ENCODE results near the gene KCNJ9. TPM values are rescaled to one million over a fixed set of nuclear protein-coding genes. Genes with fewer than 3 reads are reported as not detected.
A peak's percentile ranks its signal among the peaks of the same experiment; 100 is the strongest.
"Not testable (repeated sequence)": the region's sequence is repeated elsewhere in the genome, so short reads cannot be mapped to it uniquely, and the experiment has no call there.

The KCNJ9 gene
- total RNA-seq, 1 donor from 2014 or later = not detected

DNA sequence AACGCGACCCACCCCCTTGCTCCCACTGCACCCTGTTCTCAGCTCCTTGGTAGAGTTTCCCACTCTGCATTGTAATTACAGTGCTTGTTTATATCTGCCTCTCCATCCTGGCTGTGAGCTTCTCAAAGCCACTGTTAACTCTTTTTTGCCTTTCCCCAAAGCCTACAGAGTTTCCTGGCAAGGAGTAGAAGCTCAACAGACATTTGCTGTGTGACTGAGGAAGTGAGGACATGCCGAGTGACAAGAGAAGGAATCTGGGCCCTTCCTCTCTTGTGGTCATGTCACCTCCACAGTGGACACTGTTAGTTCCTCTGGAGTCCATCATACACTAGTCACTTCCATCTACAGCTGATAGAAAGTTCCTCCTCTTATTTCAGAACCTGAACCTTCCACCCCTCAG is 23.1 kb downstream of the KCNJ9 start:
- Mint-ChIP-seq H3K4me3 (ENCODE audit: unreplicated experiment) (no peak overlapping the region), H3K4me1 (ENCODE audit: unreplicated experiment) (peaks cover 44% of the 10 kb centered on the region), H3K9me3 (ENCODE audit: unreplicated experiment) (no peaks in the 10 kb centered on the region), H3K27ac (ENCODE audit: unreplicated experiment) (no peak overlapping the region), H3K27me3 (ENCODE audit: unreplicated experiment) (peaks cover 35% of the 10 kb centered on the region), H3K36me3 (ENCODE audit: unreplicated experiment) (no peaks in the 10 kb centered on the region)
- DNase-seq (ENCODE audit: extremely low spot score, unreplicated experiment) = no peak
- TF ChIP-seq, protein P1, sequence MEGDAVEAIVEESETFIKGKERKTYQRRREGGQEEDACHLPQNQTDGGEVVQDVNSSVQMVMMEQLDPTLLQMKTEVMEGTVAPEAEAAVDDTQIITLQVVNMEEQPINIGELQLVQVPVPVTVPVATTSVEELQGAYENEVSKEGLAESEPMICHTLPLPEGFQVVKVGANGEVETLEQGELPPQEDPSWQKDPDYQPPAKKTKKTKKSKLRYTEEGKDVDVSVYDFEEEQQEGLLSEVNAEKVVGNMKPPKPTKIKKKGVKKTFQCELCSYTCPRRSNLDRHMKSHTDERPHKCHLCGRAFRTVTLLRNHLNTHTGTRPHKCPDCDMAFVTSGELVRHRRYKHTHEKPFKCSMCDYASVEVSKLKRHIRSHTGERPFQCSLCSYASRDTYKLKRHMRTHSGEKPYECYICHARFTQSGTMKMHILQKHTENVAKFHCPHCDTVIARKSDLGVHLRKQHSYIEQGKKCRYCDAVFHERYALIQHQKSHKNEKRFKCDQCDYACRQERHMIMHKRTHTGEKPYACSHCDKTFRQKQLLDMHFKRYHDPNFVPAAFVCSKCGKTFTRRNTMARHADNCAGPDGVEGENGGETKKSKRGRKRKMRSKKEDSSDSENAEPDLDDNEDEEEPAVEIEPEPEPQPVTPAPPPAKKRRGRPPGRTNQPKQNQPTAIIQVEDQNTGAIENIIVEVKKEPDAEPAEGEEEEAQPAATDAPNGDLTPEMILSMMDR (IDR thresholded peaks at IDR 0.05) = no peak

DNA sequence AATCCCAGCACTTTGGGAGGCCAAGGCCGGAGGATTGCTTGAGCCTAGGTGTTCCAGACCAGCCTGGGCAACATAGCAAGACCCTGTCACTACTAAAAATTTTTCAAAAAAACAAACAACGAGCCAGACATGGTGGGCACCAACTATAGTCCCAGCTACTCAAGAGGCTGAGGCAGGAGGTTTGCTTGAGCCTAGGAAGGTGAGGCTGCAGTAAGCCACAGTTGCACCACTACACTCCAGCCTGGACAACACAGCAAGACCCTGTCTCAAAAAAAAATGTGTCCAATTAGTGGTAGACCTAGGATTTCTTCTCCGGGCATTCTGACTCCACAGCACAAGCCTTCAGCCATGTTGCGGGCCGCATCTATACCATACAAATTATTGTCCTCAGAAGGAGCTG is 23.8 kb downstream of the KCNJ9 start:
- H3K9me3 Mint-ChIP-seq (ENCODE audit: unreplicated experiment) = no peaks in the 10 kb centered on the region
- no peak overlapping the region for H3K4me3 Mint-ChIP-seq (ENCODE audit: unreplicated experiment)
- no peaks in the 10 kb centered on the region for H3K36me3 Mint-ChIP-seq (ENCODE audit: unreplicated experiment)
- peaks cover 50% of the 10 kb centered on the region for H3K4me1 Mint-ChIP-seq (ENCODE audit: unreplicated experiment)
- TF ChIP-seq, protein P1 (IDR thresholded peaks at IDR 0.05) = no peak
- no peak overlapping the region for H3K27ac Mint-ChIP-seq (ENCODE audit: unreplicated experiment)
- DNase-seq (ENCODE audit: extremely low spot score, unreplicated experiment) = no peak
- peaks cover 42% of the 10 kb centered on the region for H3K27me3 Mint-ChIP-seq (ENCODE audit: unreplicated experiment)

DNA sequence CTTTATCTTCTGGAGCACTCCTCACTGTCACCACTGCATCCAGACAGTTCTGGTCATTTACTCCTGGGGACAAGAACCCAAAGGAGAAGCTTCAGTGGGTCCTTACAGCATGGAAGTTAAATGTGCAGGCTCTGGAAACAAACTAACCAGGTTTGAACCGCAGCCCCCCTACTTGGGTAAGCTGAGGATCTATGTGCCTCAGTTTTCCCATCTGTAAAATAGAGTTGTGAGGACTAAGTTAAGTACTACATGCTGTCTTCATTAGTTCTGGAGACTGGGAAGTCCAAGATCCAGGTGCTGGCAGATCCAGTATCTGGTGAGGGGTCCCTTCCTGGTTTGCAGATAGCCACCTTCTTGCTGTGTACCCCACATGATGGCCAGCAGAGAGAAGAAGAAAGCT is 26.2 kb downstream of the KCNJ9 start:
- peaks cover 52% of the 10 kb centered on the region for H3K4me1 Mint-ChIP-seq (ENCODE audit: unreplicated experiment)
- TF ChIP-seq, protein P1 (IDR thresholded peaks at IDR 0.05) = no peak
- H3K9me3 Mint-ChIP-seq (ENCODE audit: unreplicated experiment) = no peaks in the 10 kb centered on the region
- H3K36me3 Mint-ChIP-seq (ENCODE audit: unreplicated experiment) = no peaks in the 10 kb centered on the region
- H3K4me3 Mint-ChIP-seq (ENCODE audit: unreplicated experiment) = no peak overlapping the region
- DNase-seq (ENCODE audit: extremely low spot score, unreplicated experiment) = no peak
- H3K27ac Mint-ChIP-seq (ENCODE audit: unreplicated experiment) = no peak overlapping the region
- H3K27me3 Mint-ChIP-seq (ENCODE audit: unreplicated experiment) = peaks cover 51% of the 10 kb centered on the region

DNA sequence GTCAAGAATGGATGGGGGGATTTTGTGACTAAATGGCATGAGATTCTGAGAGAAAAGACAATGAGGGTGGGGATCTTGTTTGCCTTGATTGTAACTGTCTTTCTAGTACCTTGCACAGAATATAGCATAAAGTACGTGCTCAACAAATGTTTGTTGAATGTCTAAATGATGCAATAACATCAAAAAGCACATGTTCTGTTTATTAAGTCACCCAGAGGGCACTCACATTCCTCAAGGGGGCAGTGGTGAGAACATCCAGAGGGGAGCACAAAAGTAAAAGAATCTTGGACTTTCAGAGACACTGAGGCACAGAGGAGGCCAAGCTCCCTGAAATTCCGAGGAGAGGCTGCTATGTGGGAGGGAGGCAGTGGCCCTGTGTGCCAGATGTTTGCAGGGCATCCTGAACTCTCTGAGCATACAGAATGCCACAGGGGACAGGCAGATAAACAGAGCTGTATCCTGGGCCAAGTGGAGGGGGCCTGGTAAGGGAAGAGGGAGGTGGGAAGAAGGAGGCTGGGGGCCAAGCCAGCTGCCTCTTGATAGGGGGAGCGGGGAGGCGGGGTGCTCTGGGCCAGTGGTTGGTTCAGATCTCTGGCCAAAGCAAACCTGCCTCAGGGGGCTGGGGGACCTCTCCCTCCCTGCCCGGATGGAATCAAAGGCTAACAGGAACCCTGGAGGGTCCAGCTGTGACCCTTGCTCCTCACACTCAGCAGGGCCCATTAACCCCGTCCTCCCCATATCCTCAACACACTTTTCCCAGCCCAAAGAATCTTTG is 27.7 kb downstream of the KCNJ9 start:
- Mint-ChIP-seq H3K4me3 (ENCODE audit: unreplicated experiment) (no peak overlapping the region), H3K9me3 (ENCODE audit: unreplicated experiment) (no peaks in the 10 kb centered on the region), H3K27ac (ENCODE audit: unreplicated experiment) (peak overlapping the region; percentile 4), H3K36me3 (ENCODE audit: unreplicated experiment) (no peaks in the 10 kb centered on the region), H3K4me1 (ENCODE audit: unreplicated experiment) (peaks cover 44% of the 10 kb centered on the region), H3K27me3 (ENCODE audit: unreplicated experiment) (peaks cover 51% of the 10 kb centered on the region)
- DNase-seq (ENCODE audit: extremely low spot score, unreplicated experiment) = no peak
- TF ChIP-seq, protein P1 (IDR thresholded peaks at IDR 0.05) = peak; percentile 58

DNA sequence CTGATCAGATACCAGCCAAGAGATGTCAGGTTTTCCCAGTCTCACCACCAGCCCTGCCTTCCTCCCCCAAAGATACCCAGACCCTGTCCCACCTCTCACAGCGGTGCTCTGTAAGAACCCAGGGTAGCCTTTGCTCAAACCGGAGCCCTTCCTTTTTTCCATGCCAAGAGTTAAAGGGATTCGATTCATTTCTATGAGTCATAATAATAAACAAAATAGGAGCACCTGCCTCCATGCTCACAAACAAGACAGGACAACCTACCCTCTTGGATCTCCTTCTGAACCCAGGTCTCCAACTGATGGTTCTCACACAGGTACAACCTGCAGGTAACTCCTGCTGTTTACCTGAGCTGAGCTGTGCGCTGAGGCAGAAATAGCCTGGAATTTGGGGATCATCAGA is 28.3 kb downstream of the KCNJ9 start:
- DNase-seq (ENCODE audit: extremely low spot score, unreplicated experiment) = no peak
- Mint-ChIP-seq H3K4me3 (ENCODE audit: unreplicated experiment) (no peak overlapping the region), H3K4me1 (ENCODE audit: unreplicated experiment) (peaks cover 44% of the 10 kb centered on the region), H3K27me3 (ENCODE audit: unreplicated experiment) (peaks cover 52% of the 10 kb centered on the region), H3K27ac (ENCODE audit: unreplicated experiment) (peak overlapping the region; percentile 4), H3K36me3 (ENCODE audit: unreplicated experiment) (no peaks in the 10 kb centered on the region), H3K9me3 (ENCODE audit: unreplicated experiment) (no peaks in the 10 kb centered on the region)
- TF ChIP-seq, protein P1 (IDR thresholded peaks at IDR 0.05) = no peak

DNA sequence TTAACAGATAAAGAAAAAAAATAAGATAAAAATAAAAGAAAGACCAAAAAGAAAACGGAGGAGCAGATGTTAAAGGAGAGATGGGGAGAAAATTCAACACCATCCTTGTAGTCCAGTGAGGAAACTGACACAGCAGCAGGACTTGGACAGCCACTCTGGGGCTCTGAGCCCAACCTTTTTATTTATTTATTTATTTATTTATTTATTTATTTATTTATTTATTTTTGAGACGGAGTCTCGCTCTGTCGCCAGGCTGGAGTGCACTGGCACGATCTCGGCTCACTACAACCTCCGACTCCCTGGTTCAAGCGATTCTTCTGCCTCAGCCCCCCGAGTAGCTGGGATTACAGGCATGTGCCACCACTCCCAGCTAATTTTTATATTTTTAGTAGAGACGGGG is 30.1 kb downstream of the KCNJ9 start:
- DNase-seq (ENCODE audit: extremely low spot score, unreplicated experiment); H3K27ac Mint-ChIP-seq (ENCODE audit: unreplicated experiment); H3K4me3 Mint-ChIP-seq (ENCODE audit: unreplicated experiment); H3K36me3 Mint-ChIP-seq (ENCODE audit: unreplicated experiment); H3K9me3 Mint-ChIP-seq (ENCODE audit: unreplicated experiment): not testable (repeated sequence)
- peaks cover 53% of the 10 kb centered on the region for H3K27me3 Mint-ChIP-seq (ENCODE audit: unreplicated experiment)
- peaks cover 49% of the 10 kb centered on the region for H3K4me1 Mint-ChIP-seq (ENCODE audit: unreplicated experiment)
